GM19395 (cell line): ENCODE results near the gene PPFIA4.
A peak's percentile ranks its signal among the peaks of the same experiment; 100 is the strongest.
"Not testable (repeated sequence)": the region's sequence is repeated elsewhere in the genome, so short reads cannot be mapped to it uniquely, and the experiment has no call there.

Experiments
- ATAC-seq: cut with Tn5 transposase; IDR thresholded peaks from one replicate; pipeline ENCODE4 v1.9.1; 2021; ENCODE audit warnings: mild to moderate bottlenecking, moderate library complexity; ENCODE audit not compliant: unreplicated experiment

The PPFIA4 gene

DNA sequence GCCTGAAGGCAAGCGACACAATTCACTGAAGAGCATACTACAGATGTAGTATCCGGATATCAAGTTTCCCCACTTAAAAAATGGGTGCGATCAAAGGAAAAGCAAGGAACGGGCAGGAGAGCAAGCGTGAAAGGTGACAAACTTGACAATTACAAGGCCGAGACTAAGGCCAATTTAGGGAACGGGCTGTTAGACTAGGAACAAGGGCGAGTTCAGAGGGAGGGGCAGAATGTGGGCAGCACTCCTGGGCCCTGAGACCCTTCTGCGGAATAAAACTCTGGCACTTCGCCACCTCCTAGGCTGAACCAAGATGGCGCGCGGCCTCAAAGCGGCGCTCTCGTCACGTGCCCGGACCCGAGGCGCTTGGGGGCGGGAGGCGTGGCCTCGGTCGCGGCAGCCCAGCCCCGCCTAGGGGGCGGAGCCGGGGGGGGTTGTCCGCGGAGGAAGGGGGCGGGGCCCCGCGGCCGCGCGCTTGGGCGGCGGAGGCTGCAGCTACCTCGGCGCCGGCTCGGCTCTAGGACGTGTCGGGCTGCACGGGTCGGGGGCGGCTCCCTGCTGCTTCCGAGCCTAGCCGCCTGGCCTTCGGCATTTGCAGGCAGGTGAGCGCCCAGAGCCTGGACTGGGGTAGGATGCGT lies at the start of gene PPFIA4:
Gene PPFIA4 (plus strand): TSS at position 461 of the 635 bp plus-strand sequence. CDS start 12,518 bp downstream, outside the sequence.
- ATAC-seq: peak; percentile 75

DNA sequence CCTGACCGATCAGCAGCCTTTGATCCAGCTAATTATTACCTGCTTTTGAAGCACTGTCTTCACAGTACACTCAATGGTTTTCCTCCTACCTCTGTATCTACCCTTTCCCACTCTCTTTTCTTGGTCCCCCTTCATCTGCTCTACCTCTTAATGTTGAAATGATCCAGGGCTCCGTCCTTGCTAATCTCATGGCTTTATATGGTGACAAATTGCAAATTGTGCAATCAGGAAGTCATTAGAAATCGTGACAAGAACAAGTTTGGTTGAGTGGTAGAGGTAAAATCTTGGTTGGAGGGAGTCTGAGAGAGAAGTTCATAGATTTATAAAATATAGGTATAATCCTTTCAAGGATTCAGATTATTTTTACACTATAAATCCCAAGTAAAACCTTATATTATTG lies 49.7 kb upstream of the PPFIA4 start:
- ATAC-seq: no peak

DNA sequence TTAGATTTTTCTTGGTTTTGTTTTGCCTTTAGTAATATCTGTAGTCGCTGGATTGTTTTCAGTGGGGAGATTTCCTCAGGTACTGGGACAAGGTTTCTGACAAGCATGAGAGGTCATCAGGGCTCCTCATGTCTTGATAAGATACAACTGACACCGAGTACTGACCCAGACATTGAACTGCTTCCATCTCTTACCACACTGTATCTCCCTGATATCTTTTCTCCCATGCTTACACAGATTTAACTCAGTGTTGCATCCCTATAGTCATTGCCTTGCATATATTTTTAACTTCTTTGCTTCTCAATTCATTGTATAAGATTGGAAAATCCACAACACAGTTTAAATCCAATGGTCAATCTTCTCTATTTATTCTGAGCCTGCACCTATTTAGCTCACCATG lies 46.8 kb upstream of the PPFIA4 start:
- ATAC-seq: no peak

DNA sequence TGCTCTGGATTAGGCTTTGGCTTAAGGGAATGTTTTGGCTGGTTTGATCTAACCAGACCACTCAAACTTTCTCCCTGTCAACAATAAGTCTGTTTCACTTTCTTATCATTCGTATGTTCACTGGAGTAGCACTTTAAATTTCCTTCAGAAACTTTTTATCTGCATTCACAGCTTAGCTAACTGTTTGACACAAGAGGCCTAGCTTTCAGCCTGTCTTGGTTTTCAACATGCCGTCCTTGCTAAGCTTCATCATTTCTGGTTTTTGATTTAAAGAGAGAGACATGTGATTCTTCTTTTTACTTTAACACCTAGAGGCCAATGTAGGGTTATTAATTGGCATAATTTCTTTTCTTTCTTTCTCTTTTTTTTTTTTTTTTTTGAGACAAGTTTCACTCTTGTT lies 44.4 kb upstream of the PPFIA4 start:
- no peak for ATAC-seq

DNA sequence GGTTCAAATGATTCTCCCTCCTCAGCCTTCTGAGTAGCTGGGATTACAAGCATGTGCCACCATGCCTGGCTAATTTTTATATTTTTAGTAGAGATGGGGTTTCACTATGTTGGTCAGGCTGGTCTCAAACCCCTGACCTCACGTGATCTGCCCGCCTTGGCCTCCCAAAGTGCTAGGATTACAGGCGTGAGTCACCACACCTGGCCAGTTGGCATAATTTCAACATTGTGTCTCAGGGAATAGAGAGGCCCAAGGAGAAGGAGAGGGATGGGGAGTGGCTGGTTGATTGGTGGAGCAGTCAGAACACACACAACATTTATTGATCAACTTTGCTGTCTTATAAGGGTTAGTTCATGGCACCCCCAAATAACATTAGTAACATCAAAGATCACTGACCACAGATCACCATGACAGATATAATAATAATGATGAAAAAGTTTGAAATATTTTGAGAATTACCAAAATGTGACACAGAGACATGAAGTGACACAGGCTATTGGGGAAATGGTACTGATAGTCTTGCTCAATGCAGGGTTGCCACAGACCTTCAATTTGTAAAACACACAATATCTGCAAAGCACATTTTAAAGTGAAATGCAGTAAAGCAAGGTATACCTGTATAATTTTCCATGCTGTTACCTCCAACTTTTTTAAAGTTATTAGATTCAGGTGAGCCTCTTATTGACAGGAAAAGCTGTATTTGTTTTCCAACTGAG lies 43.4 kb upstream of the PPFIA4 start:
- no peak for ATAC-seq

DNA sequence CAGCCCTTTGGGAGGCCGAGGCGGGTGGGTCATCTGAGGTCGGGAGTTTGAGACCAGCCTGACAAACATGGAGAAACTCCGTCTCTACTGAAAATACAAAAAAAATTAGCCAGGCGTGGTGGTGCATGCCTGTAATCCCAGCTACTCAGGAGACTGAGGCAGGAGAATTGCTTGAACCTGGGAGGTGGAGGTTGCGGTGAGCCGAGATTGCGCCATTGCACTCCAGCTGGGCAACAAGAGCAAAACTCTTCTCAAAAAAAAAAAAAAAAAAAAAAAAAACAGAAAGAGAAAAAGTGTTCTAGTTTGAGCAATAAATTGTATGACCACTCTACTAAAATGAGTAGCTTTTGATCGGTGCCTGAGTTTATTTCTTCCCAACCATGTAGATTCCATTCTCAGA lies 40.2 kb upstream of the PPFIA4 start:
- not testable (repeated sequence) for ATAC-seq

DNA sequence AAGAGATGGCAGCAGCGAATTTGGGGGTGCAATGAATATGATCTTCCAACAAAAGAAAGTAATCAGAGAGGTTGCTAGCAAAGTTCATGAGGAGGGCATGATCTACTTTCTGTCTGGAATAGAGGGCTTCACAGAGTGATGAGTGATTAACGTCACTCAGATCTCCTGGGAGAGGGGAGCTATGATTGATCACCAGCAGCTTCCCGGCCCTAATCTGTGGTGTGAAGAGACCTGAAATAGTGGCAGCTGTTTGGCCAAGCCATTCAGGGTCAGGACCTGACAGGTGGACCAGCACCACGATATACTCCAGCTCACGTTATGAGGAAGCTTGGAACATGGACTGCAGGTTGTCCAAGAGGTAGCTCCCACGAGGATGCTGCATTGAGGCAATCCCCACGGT lies 39.0 kb upstream of the PPFIA4 start:
- ATAC-seq: no peak

DNA sequence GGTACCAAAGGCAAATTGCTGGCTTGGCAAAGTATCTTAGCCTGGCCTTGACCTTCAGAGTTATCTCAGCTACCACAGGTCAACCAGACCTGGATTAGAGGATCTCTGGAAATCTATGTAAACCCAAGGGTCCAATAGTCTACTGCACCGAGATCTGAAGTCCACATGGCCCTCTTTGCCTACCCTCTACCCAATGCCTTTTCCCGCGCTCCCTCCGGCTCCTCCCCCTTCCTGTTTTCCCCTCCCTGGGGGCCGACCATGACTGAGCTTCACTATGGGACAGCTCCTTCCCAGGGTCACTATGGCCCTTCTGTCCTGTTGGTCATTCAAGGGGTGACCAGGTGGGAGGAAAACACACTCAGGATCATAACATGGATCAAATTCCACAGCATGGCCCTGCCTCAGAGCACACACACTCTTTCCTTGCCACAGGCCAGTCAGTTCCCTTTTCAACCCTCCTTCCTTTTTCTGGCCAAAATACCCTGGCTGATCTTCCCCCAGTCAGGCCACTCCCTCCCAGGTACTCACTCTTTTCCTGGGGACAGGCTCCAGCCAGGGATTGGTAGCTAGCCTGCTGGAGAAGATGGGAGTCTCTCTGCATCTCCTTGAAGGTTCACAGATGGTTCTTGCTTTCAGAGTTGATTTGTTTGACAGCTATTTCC lies 38.2 kb upstream of the PPFIA4 start:
- no peak for ATAC-seq

DNA sequence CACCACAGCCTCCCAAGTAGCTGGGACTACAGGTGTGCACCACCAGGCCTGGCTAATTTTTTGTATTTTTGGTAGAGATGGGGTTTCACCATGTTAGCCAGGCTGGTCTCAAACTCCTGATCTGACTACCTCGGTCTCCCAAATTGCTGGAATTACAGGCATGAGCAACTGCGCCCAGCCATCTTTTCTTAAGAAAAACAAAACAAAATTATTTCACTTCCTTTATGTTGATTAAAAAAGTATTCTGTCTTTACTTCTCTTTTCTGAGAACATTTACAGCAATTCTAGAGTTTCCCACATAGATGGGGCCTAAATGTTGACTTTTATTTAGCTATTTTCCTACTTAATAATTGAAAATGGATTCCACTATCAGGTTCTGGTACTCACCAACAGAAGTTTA lies 36.4 kb upstream of the PPFIA4 start:
- ATAC-seq: no peak

DNA sequence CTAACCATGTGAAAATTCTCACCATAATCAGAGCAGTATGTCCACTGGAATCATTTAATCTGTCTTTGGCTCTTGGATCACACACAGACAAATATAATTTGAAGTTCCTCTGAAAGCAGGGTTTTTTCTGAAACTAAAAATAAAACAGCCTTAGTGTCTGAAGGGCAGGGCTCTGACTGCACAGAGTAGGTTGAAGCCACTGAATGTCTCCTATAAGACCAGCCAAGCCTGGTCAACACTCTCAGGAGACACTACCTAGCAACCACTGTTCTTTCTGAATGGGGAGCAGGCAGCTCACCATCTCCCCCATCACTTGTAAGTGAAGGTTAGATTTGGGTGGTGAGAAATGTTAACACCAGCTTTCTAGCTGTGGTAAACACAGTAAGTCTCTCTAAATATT lies 35.2 kb upstream of the PPFIA4 start:
- ATAC-seq: no peak

DNA sequence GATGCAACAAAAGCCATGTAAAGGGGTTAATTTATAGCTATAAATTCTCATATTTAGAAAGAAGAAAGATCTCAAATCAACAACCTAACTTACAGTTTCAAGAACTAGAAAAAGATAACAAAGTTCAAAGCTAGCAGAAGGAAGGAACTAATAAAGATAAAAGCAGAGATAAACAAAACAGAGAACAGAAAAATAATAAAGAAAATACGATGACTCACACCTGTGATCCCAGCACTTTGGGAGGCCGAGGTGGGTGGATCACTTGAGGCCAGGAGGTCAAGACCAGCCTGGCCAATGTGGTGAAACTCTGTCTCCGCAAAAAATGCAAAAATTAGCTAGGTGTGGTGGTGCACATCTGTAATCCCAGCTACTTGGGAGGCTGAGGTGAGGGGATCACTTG lies 31.5 kb upstream of the PPFIA4 start:
- no peak for ATAC-seq

DNA sequence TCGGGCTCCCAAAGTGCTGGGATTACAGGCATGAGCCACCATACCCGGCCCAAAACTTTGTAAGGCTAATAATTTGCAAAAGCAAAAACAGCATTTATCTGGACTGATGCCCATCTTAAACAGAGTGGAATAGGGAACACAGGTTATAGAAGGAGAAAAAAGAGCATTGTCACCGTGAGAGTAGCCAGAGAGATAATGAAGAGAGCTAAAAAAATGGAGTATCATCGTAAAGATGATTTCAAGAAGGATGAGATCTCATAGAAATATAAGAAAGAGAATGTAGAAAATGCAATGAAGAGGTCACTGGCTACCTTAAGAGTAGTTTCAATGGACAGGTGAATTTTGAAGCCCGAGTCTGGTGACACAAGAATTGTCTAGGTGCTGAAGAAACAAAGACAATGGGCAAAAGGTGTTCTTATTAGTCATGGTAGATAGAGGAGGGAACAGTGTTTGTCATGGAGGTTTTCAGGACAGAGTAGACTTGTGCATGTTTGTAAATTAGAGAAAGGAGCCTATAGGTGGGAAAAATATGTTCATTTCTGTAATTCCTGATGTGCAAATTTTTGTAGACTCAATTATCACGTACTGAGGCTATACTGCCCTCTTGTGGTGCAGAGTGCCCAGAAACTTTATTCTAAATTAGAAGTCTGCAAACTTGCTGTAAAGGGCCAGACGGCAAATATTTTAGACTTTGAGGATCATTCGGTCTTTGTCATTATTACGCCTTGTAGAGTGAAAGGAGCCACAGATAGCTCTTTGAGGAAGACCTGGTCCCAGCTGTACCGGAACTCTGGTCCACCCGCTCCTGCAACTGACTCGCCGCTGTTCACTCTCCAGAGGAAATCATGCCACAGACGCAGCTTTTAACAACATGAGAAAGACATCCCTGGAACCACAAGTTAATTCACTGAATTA lies 27.2 kb upstream of the PPFIA4 start:
- ATAC-seq: no peak

DNA sequence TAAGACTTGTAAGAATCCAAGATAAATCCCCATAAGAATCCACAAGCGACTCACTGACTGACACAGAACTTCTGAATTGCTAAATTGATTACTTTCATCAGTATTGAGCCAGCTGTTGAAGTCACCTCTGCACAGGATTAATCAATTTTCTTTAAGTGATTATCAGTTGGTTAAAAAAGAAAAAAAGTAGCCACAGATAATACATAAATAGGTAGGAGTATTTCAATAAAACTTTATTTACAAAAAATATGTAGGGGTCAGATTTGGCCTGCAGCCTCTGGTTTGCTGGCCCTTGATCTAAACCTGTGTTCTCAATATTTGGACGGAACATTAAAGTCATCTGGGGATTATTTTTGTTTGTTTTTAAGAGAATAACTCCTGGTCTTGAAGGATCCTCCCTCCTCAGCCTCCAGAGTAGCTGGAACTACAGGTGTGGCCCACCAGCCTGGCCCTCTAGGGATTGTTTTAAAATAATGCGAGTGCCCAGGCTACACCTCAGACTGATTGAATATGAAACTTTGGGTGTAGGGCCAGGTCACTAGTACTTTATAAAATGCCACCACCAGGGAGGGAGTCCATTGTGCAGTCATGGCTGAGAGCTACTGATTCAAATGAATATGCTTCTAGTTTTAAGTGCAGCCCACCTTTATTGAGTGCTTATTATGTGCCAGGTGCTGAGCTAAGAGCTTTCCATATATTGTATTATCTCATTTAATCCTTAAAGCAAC lies 25.9 kb upstream of the PPFIA4 start:
- no peak for ATAC-seq

DNA sequence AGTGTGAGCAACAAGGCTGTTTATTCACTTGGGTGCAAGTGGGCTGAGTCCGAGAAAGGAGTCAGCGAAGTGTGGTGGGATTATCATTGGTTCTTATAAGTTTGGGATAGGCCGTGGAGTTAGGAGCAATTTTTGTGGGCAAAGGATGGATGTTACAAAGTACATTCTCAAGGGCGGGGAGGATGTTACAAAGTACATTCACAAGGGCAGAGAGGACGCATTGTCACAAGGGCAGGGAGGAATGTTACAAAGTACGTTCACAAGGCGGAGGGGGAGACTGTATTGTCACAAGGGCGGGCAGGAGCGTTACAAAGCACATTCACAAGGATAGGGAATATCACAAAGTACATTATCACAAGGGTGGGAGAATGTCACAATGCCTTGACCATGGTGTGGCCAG lies 24.3 kb upstream of the PPFIA4 start:
- ATAC-seq: no peak

DNA sequence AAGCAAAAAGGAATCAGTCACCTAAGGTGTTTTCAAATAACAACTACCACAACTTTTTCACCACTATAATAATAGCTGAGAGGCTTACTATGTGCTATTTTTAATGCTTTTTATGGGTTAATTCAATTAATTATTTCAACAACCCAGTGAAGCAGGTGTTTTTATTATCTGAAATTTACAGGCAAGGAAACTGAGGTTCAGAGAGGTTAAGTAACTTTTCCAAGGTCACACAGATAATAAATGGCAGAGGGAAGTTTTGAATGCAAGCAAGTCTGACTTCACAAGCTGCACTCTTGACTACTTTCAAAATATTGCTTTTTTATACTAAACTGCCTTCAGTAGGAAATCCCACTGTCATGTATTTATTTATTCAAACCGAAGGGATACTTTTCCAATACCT lies 23.3 kb upstream of the PPFIA4 start:
- ATAC-seq: no peak

DNA sequence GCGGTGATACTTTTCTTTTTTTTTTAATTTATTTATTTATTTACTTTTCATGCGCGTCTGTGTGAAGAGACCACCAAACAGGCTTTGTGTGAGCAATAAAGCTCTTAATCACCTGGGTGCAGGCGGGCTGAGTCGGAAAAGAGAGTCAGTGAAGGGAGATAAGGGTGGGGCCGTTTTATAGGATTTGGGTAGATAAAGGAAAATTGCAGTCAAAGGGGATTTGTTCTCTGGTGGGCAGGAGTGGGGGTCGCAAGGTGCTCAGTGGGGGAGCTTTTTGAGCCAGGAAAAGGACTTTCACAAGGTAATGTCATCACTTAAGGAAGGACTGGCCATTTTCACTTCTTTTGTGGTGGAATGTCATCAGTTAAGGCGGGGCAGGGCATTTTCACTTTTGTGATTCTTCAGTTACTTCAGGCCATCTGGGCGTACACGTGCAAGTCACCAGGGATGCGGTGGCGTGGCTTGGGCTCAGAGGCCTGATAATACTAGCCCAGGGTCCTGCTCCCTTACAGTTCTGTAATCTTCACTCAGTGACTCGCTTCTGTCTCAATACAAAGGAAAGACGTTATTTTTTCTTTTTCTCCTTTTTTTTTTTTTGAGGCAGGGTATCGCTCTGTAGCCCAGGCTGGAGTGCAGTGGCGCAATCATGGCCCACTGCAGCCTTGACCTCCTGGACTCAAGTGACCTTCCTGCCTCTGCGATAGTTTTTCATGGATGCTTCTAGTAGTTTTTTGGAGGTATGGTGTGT lies 20.7 kb upstream of the PPFIA4 start:
- not testable (repeated sequence) for ATAC-seq

DNA sequence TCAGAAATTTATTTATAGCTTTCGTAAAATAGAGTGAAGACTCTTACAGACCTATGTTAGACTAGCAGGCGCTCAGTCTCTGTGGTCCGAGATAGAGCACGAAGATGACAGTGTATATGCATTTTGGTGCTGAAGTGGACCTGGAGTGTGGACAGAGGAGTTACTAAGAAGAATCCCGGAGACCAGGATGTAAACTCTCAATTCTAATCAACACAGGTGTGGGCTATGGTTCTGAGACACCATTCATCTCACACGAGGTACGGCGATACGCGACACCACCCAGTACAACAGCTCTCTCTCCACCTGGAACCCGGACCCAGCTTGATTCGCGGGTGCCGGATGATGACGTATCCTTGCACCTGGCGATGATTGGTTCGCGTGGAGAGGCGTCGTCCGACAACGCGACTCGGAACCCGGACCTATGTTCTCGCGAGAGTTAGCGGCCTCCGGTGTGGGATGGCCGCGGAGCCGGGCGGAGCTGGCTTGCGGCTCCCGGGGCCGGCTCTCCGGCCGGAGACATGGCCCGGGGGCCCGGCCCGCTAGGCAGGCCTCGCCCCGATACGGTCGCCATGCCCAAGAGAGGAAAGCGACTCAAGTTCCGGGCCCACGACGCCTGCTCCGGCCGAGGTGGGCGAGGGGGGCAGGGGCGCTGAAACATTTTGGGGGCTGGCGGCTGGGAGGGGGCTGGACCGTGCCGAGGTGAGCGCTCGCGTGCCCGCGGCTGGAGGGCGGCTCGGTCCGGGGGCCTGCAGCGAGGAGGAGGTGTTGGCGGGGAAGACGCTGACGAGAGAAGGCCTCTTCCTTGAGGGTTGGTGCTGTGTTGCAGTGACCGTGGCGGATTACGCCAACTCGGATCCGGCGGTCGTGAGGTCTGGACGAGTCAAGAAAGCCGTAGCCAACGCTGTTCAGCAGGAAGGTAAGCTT lies 19.1 kb upstream of the PPFIA4 start, which contains the start of gene TMEM183A:
Gene TMEM183A (plus strand): TSS at position 427 of the 924 bp plus-strand sequence. CDS start 92 bp downstream, at position 519.
- ATAC-seq: peak; percentile 90

DNA sequence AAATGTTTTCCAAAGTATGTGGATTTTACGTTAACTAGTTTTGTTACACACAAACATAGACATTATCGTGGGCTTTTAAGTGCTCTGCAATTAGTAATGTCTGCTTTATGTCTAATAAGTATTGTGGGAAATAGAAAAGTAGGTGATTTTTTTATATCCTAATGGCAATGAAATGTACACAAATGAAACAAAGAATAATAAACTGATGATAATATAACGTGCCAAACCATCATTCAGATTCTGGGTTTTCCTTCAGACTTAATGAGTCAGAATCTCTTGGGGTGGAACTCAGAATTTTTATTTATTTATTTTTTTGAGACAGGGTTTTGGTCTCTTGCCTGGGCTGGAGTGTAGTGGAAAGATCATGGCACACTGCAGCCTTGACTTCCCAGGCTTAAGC lies 17.1 kb upstream of the PPFIA4 start:
- ATAC-seq: no peak

DNA sequence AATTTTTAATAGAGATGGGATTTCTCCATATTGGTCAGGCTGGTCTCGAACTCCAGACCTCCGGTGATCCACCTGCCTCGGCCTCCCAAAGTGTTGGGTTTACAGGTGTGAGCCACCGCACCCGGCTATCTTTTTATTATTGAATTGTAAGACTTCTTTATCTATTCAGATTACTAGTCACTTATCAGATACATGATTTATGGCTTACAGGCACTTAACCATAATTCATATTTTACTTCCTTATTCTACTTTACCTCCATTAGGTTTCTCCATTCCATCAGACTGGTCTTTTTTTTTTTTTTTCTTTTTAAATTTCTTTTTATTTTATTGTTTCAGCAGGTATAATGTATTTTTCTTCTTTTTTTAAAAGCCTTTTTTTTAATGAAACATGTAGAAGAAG lies 14.7 kb upstream of the PPFIA4 start:
- no peak for ATAC-seq
